ENCODE results near the gene LGALS12. TPM values are rescaled to one million over a fixed set of nuclear protein-coding genes. Genes with fewer than 3 reads are reported as not detected.
"Not testable (repeated sequence)": the region's sequence is repeated elsewhere in the genome, so short reads cannot be mapped to it uniquely, and the experiment has no call there.

The LGALS12 gene
- total RNA-seq, 2 experiments from 2014 or later = not detected

- peaks cover 87% of the 10 kb centered on the region for H3K4me1 Mint-ChIP-seq (ENCODE audit: low read depth)
- H3K36me3 Mint-ChIP-seq = no peaks in the 10 kb centered on the region
- intact Hi-C loops (cut with micrococcal nuclease) = loop anchor here (1.0 to 5.0 kb wide), 5 partner anchors 18 to 147 kb away; partner anchors contain the start of genes PLAAT3 and RTN3
- CTCF ChIA-PET = interaction anchor here (2.5 to 3.3 kb wide), 2 partner anchors 31 to 57 kb away, joined by 8 to 15 read pairs; no protein-coding TSS in a partner anchor
- H3K27me3 Mint-ChIP-seq = no peaks in the 10 kb centered on the region
- no peaks in the 10 kb centered on the region for H3K9me3 Mint-ChIP-seq
- peak overlapping the region; percentile 81 for H3K4me3 Mint-ChIP-seq
- POLR2A ChIA-PET = interaction anchor here (2.4 to 2.6 kb wide), 2 partner anchors 15 to 31 kb away, joined by 7 to 22 read pairs; no protein-coding TSS in a partner anchor
- DNase-seq = peak; percentile 76
- H3K27ac Mint-ChIP-seq = peak overlapping the region; percentile 84
These were observed 29.9 kb downstream of the LGALS12 start for GRCh38 chr11:63535734-63536133.

DNA sequence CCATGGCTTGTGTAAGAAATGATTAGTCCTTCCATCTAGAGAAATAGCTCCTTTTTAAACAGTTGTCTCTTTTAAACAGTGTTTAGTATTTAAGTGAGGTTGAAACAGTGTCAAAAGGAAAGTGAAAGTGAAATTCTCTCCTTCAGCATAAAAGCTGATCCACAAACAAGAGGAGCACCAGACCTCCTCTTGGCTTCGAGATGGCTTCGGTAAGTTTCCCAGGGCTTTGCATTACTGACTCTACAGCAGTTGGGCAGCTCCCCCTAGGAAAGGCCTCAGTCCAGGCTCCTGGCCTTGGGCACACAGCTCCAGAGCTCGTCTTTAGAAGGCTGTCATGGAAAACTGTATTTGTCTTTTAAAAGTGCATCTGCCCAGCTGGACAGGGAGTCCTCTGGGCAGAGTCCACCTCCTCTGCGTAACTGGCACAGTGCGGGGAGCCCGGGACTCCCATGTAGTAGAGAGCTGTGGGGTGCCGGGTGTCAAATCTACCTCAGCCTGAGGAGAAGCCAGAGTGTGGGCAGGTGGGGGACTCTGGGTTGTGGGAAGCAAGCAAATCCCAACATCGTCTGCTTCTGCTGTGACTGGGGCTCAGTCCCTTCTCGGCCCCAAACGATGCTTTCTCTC is 30.9 kb downstream of the LGALS12 start, which contains the start of gene PLAAT4:
PLAAT4 (plus strand) TSS at position 140 of the 624 bp plus-strand sequence; CDS start at position 201, 61 bp downstream.
- no peaks in the 10 kb centered on the region for H3K36me3 Mint-ChIP-seq
- H3K27me3 Mint-ChIP-seq = no peaks in the 10 kb centered on the region
- H3K4me1 Mint-ChIP-seq (ENCODE audit: low read depth) = peaks cover 82% of the 10 kb centered on the region
- peak; percentile 44 for DNase-seq
- no peaks in the 10 kb centered on the region for H3K9me3 Mint-ChIP-seq
- ChIA-PET POLR2A (interaction anchor here (0.7 to 2.6 kb wide), 8 partner anchors 14 to 144 kb away, joined by 3 to 22 read pairs (median 4); partner anchors contain the start of gene RTN3), CTCF (interaction anchor here (0.5 to 3.3 kb wide), 11 partner anchors 12 to 501 kb away, joined by 3 to 15 read pairs (median 4); no protein-coding TSS in a partner anchor)
- intact Hi-C loops (cut with micrococcal nuclease) = loop anchor here (5.0 kb wide), 3 partner anchors 76 to 146 kb away; partner anchors contain the start of genes PLAAT3 and RTN3
- H3K4me3 Mint-ChIP-seq = peak within 1 kb of the TSS; percentile 81
- peak within 1 kb of the TSS; percentile 84 for H3K27ac Mint-ChIP-seq

- Mint-ChIP-seq H3K36me3 (no peaks in the 10 kb centered on the region), H3K27me3 (no peaks in the 10 kb centered on the region), H3K4me1 (ENCODE audit: low read depth) (peaks cover 81% of the 10 kb centered on the region), H3K27ac (peak overlapping the region; percentile 84), H3K4me3 (peak overlapping the region; percentile 81), H3K9me3 (no peaks in the 10 kb centered on the region)
- ChIA-PET CTCF (interaction anchor here (0.5 to 3.3 kb wide), 9 partner anchors 11 to 101 kb away, joined by 3 to 15 read pairs (median 5); no protein-coding TSS in a partner anchor), POLR2A (interaction anchor here (0.7 to 2.6 kb wide), 8 partner anchors 14 to 144 kb away, joined by 3 to 22 read pairs (median 6); partner anchors contain the start of gene RTN3)
- intact Hi-C loops (cut with micrococcal nuclease) = loop anchor here (5.0 kb wide), 3 partner anchors 75 to 145 kb away; partner anchors contain the start of genes PLAAT3 and RTN3
- DNase-seq = peak; percentile 58
These were observed 31.6 kb downstream of the LGALS12 start for GRCh38 chr11:63537293-63538101.

GRCh38 chr11:63542506-63542905 is 36.6 kb downstream of the LGALS12 start:
- intact Hi-C loops (cut with micrococcal nuclease); POLR2A ChIA-PET; CTCF ChIA-PET; DNase-seq; H3K9me3 Mint-ChIP-seq; H3K27ac Mint-ChIP-seq; H3K27me3 Mint-ChIP-seq; H3K4me3 Mint-ChIP-seq: not testable (repeated sequence)
- H3K4me1 Mint-ChIP-seq (ENCODE audit: low read depth) = peaks cover 36% of the 10 kb centered on the region
- peaks cover 14% of the 10 kb centered on the region for H3K36me3 Mint-ChIP-seq

GRCh38 chr11:63543711-63544110 is 37.8 kb downstream of the LGALS12 start:
- ChIA-PET POLR2A (interaction anchor here (0.6 kb wide), 1 partner anchor 8 kb away, joined by 3 read pairs; no protein-coding TSS in a partner anchor), CTCF (interaction anchor here (0.9 kb wide), 1 partner anchor 65 kb away, joined by 3 read pairs; no protein-coding TSS in a partner anchor)
- Mint-ChIP-seq H3K36me3 (peaks cover 14% of the 10 kb centered on the region), H3K4me1 (ENCODE audit: low read depth) (peaks cover 23% of the 10 kb centered on the region), H3K27me3 (no peaks in the 10 kb centered on the region), H3K9me3 (no peaks in the 10 kb centered on the region), H3K27ac (no peak overlapping the region), H3K4me3 (no peak overlapping the region)
- intact Hi-C loops (cut with micrococcal nuclease) = no loop called here
- no peak for DNase-seq

DNA sequence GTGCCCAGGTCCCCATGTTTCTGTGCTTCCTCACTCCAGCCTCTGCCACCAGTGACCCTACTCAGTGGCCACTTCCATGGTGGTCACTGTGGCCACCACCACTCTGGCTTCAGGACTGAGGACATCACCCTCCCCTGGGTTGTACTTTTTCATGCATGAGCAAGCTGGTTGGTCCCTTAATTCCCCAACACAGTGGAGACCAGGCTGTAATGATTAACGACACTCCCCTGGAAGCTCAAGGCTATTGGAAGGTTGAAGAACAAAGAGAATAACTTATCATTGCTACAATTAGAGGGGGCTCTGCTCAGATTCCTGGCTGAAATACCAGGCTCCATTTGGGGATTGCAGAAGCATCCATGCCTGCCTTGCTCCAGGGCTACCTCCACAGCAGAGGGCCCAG is 41.2 kb downstream of the LGALS12 start:
- POLR2A ChIA-PET = no interaction called here

DNA sequence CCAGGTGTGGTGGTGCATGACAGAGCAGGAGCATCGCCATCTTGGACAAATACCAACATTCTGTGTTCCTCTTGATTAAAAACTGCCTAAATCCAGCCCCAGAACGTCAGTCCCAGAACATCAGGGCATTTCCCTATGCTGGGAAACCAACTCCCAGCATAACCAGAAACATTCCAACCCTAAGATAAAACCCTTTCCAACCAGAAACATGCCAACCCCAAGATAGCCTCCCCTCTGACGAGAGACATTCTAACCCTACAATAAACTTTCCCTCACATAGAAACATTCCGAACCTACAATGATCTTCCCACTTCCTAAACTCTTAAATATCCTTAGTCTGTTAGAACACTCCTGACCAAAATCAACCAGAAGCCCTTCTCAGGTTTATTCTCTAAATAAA is 42.3 kb downstream of the LGALS12 start:
- no peaks in the 10 kb centered on the region for H3K9me3 Mint-ChIP-seq
- H3K36me3 Mint-ChIP-seq = peaks cover 14% of the 10 kb centered on the region
- H3K27ac Mint-ChIP-seq = no peak overlapping the region
- H3K27me3 Mint-ChIP-seq = no peaks in the 10 kb centered on the region
- H3K4me3 Mint-ChIP-seq = no peak overlapping the region
- DNase-seq = no peak
- intact Hi-C loops (cut with micrococcal nuclease) = no loop called here
- peaks cover 21% of the 10 kb centered on the region for H3K4me1 Mint-ChIP-seq (ENCODE audit: low read depth)
- ChIA-PET POLR2A (no interaction called here), CTCF (no interaction called here)

More for the DNA sequence above, 41.2 kb downstream of the LGALS12 start:
- H3K27ac Mint-ChIP-seq = no peak overlapping the region
- intact Hi-C loops (cut with micrococcal nuclease) = no loop called here
- CTCF ChIA-PET = no interaction called here
- H3K36me3 Mint-ChIP-seq = peaks cover 14% of the 10 kb centered on the region
- H3K4me1 Mint-ChIP-seq (ENCODE audit: low read depth) = peaks cover 19% of the 10 kb centered on the region
- H3K27me3 Mint-ChIP-seq = no peaks in the 10 kb centered on the region
- DNase-seq = no peak
- no peaks in the 10 kb centered on the region for H3K9me3 Mint-ChIP-seq
- no peak overlapping the region for H3K4me3 Mint-ChIP-seq

DNA sequence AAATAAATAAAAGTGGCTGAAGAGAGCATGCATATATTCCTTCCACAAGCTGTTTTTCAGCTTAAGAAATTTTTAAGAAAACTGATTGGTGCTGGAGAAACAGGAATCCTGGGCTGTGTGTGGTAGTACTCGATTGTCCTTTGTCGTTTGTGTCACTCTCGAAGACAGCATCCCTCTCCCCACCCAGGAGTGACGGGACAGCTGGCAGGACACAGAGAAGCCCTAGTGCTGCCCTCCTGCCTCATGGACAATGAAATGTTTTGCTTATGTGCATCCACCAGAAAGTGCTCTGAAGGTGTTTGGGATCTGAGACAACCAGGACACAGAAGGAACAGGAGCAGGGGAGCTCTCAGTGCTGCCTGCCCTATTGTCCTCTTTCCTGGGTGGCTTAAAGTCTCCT is 43.5 kb downstream of the LGALS12 start:
- ChIA-PET POLR2A (no interaction called here), CTCF (interaction anchor here (1.0 kb wide), 1 partner anchor 12 kb away, joined by 4 read pairs; the partner anchor contains the start of gene PLAAT4)
- H3K36me3 Mint-ChIP-seq = peaks cover 11% of the 10 kb centered on the region
- peaks cover 30% of the 10 kb centered on the region for H3K4me1 Mint-ChIP-seq (ENCODE audit: low read depth)
- H3K4me3 Mint-ChIP-seq = no peak overlapping the region
- intact Hi-C loops (cut with micrococcal nuclease) = no loop called here
- DNase-seq = no peak
- no peak overlapping the region for H3K27ac Mint-ChIP-seq
- no peaks in the 10 kb centered on the region for H3K27me3 Mint-ChIP-seq
- H3K9me3 Mint-ChIP-seq = no peaks in the 10 kb centered on the region

GRCh38 chr11:63550156-63550700 is 44.3 kb downstream of the LGALS12 start:
- H3K4me3 Mint-ChIP-seq; intact Hi-C loops (cut with micrococcal nuclease); H3K36me3 Mint-ChIP-seq; H3K27ac Mint-ChIP-seq; DNase-seq; H3K9me3 Mint-ChIP-seq; CTCF ChIA-PET; H3K27me3 Mint-ChIP-seq: not testable (repeated sequence)
- POLR2A ChIA-PET = interaction anchor here (2.0 to 2.8 kb wide), 2 partner anchors 12 to 14 kb away, joined by 7 read pairs; partner anchors contain the start of gene PLAAT4
- H3K4me1 Mint-ChIP-seq (ENCODE audit: low read depth) = peaks cover 34% of the 10 kb centered on the region

- Mint-ChIP-seq H3K36me3 (peaks cover 5% of the 10 kb centered on the region), H3K27me3 (no peaks in the 10 kb centered on the region), H3K9me3 (no peaks in the 10 kb centered on the region), H3K4me3 (peak overlapping the region; percentile 50), H3K4me1 (ENCODE audit: low read depth) (peaks cover 34% of the 10 kb centered on the region), H3K27ac (peak overlapping the region; percentile 43)
- ChIA-PET CTCF (interaction anchor here (0.6 kb wide), 1 partner anchor 78 kb away, joined by 5 read pairs; no protein-coding TSS in a partner anchor), POLR2A (interaction anchor here (1.4 to 3.1 kb wide), 5 partner anchors 8 to 16 kb away, joined by 3 to 20 read pairs (median 7); partner anchors contain the start of genes PLAAT2 and PLAAT4)
- intact Hi-C loops (cut with micrococcal nuclease) = no loop called here
- peak; percentile 31 for DNase-seq
These were observed 45.4 kb downstream of the LGALS12 start for GRCh38 chr11:63551091-63551888.

DNA sequence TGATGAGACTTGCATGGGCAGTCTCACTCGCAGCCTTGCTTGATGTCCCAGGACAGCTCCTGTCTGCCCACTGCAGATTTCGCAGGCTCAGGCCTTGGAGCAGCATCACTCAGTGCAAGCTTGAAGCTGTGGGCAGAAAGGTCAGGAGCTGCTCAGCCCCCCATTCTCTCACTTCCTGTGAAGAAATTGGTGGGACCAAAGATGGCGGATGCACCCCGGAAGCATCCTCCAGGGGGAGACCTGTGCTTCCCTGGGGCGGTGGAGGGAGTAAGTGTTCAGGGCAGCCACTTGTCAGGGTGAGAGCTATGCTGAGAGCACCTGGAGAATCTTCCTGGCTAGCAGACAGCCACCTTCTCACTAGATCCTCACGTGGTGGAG is 46.0 kb downstream of the LGALS12 start:
- POLR2A ChIA-PET = interaction anchor here (1.4 to 3.1 kb wide), 5 partner anchors 9 to 16 kb away, joined by 3 to 20 read pairs (median 7); partner anchors contain the start of genes PLAAT2 and PLAAT4
- Mint-ChIP-seq H3K9me3 (no peaks in the 10 kb centered on the region), H3K27ac (no peak overlapping the region), H3K36me3 (peaks cover 2% of the 10 kb centered on the region), H3K4me3 (no peak overlapping the region), H3K4me1 (ENCODE audit: low read depth) (peaks cover 34% of the 10 kb centered on the region), H3K27me3 (no peaks in the 10 kb centered on the region)
- intact Hi-C loops (cut with micrococcal nuclease) = no loop called here
- peak; percentile 20 for DNase-seq
- CTCF ChIA-PET = interaction anchor here (0.6 kb wide), 2 partner anchors 17 to 77 kb away, joined by 3 to 5 read pairs; no protein-coding TSS in a partner anchor

All from activated CD4-positive, alpha-beta memory T cell treated with anti-CD3 and anti-CD28 coated beads for 36 hours (primary cell).